ENCODE measurements around the gene FHIP1A.

FHIP1A gene

GRCh38 chr4:151417766-151418376, 8.9 kb downstream of the FHIP1A start:
- Histone ChIP-seq H3K36me3 (ENCODE audit: control insufficient read depth in 1 of 2, insufficient read depth in 2 of 2, low read length in 2 of 2) (no peaks in the 10 kb centered on the region), H3K4me3 (ENCODE audit: low read depth in 1 of 2, low read length in 2 of 2) (no peak overlapping the region), H3K27ac (ENCODE audit: low read depth, low read length) (peak overlapping the region; percentile 46), H3K4me1 (ENCODE audit: control insufficient read depth in 1 of 2, insufficient read depth in 2 of 2, low read length in 2 of 2) (peaks cover 15 to 17% of the 10 kb centered on the region in 2 donors), H3K9ac (ENCODE audit: low read depth in 1 of 2, low read length in 2 of 2) (no peak overlapping the region), H3K27me3 (ENCODE audit: control insufficient read depth in 1 of 2, insufficient read depth in 2 of 2, low read length in 2 of 2) (no peaks in the 10 kb centered on the region), H3K9me3 (ENCODE audit: control insufficient read depth in 1 of 2, low read length in 2 of 2) (no peaks in the 10 kb centered on the region)

- peak overlapping the region in 1 of 2 donors; percentile 2 for H3K4me3 ChIP-seq (ENCODE audit: low read depth in 1 of 2, low read length in 2 of 2)
- no peak overlapping the region for H3K9ac ChIP-seq (ENCODE audit: low read depth in 1 of 2, low read length in 2 of 2)
- H3K27me3 ChIP-seq (ENCODE audit: control insufficient read depth in 1 of 2, insufficient read depth in 2 of 2, low read length in 2 of 2): no peaks in the 10 kb centered on the region
- H3K9me3 ChIP-seq (ENCODE audit: control insufficient read depth in 1 of 2, low read length in 2 of 2): no peaks in the 10 kb centered on the region
- H3K36me3 ChIP-seq (ENCODE audit: control insufficient read depth in 1 of 2, insufficient read depth in 2 of 2, low read length in 2 of 2): no peaks in the 10 kb centered on the region
- H3K4me1 ChIP-seq (ENCODE audit: control insufficient read depth in 1 of 2, insufficient read depth in 2 of 2, low read length in 2 of 2): peaks cover 15 to 19% of the 10 kb centered on the region in 2 donors
- peak overlapping the region; percentile 46 for H3K27ac ChIP-seq (ENCODE audit: low read depth, low read length)
Observed at GRCh38 chr4:151418385-151418784, 9.4 kb downstream of the FHIP1A start.

GRCh38 chr4:151418856-151419255, 9.9 kb downstream of the FHIP1A start:
- Histone ChIP-seq H3K27ac (ENCODE audit: low read depth, low read length) (no peak overlapping the region), H3K27me3 (ENCODE audit: control insufficient read depth in 1 of 2, insufficient read depth in 2 of 2, low read length in 2 of 2) (no peaks in the 10 kb centered on the region), H3K4me1 (ENCODE audit: control insufficient read depth in 1 of 2, insufficient read depth in 2 of 2, low read length in 2 of 2) (peaks cover 15 to 24% of the 10 kb centered on the region in 2 donors), H3K4me3 (ENCODE audit: low read depth in 1 of 2, low read length in 2 of 2) (no peak overlapping the region), H3K9ac (ENCODE audit: low read depth in 1 of 2, low read length in 2 of 2) (no peak overlapping the region), H3K9me3 (ENCODE audit: control insufficient read depth in 1 of 2, low read length in 2 of 2) (no peaks in the 10 kb centered on the region), H3K36me3 (ENCODE audit: control insufficient read depth in 1 of 2, insufficient read depth in 2 of 2, low read length in 2 of 2) (no peaks in the 10 kb centered on the region)

- Histone ChIP-seq H3K9me3 (ENCODE audit: control insufficient read depth in 1 of 2, low read length in 2 of 2) (no peaks in the 10 kb centered on the region), H3K9ac (ENCODE audit: low read depth in 1 of 2, low read length in 2 of 2) (no peak overlapping the region), H3K27me3 (ENCODE audit: control insufficient read depth in 1 of 2, insufficient read depth in 2 of 2, low read length in 2 of 2) (no peaks in the 10 kb centered on the region), H3K36me3 (ENCODE audit: control insufficient read depth in 1 of 2, insufficient read depth in 2 of 2, low read length in 2 of 2) (no peaks in the 10 kb centered on the region), H3K4me1 (ENCODE audit: control insufficient read depth in 1 of 2, insufficient read depth in 2 of 2, low read length in 2 of 2) (peaks cover 15 to 31% of the 10 kb centered on the region in 2 donors), H3K27ac (ENCODE audit: low read depth, low read length) (no peak overlapping the region), H3K4me3 (ENCODE audit: low read depth in 1 of 2, low read length in 2 of 2) (no peak overlapping the region)
Observed at GRCh38 chr4:151420250-151420807, 11.4 kb downstream of the FHIP1A start.

- Histone ChIP-seq H3K27me3 (ENCODE audit: control insufficient read depth in 1 of 2, insufficient read depth in 2 of 2, low read length in 2 of 2) (no peaks in the 10 kb centered on the region), H3K36me3 (ENCODE audit: control insufficient read depth in 1 of 2, insufficient read depth in 2 of 2, low read length in 2 of 2) (no peaks in the 10 kb centered on the region), H3K4me1 (ENCODE audit: control insufficient read depth in 1 of 2, insufficient read depth in 2 of 2, low read length in 2 of 2) (peaks cover 9 to 41% of the 10 kb centered on the region in 2 donors), H3K9me3 (ENCODE audit: control insufficient read depth in 1 of 2, low read length in 2 of 2) (no peaks in the 10 kb centered on the region), H3K4me3 (ENCODE audit: low read depth in 1 of 2, low read length in 2 of 2) (no peak overlapping the region), H3K9ac (ENCODE audit: low read depth in 1 of 2, low read length in 2 of 2) (no peak overlapping the region), H3K27ac (ENCODE audit: low read depth, low read length) (no peak overlapping the region)
Observed at GRCh38 chr4:151422854-151423253, 13.9 kb downstream of the FHIP1A start.

- Histone ChIP-seq H3K27me3 (ENCODE audit: control insufficient read depth in 1 of 2, insufficient read depth in 2 of 2, low read length in 2 of 2) (no peaks in the 10 kb centered on the region), H3K4me1 (ENCODE audit: control insufficient read depth in 1 of 2, insufficient read depth in 2 of 2, low read length in 2 of 2) (peaks cover 0 to 24% of the 10 kb centered on the region in 2 donors), H3K9me3 (ENCODE audit: control insufficient read depth in 1 of 2, low read length in 2 of 2) (no peaks in the 10 kb centered on the region), H3K9ac (ENCODE audit: low read depth in 1 of 2, low read length in 2 of 2) (no peak overlapping the region), H3K36me3 (ENCODE audit: control insufficient read depth in 1 of 2, insufficient read depth in 2 of 2, low read length in 2 of 2) (no peaks in the 10 kb centered on the region), H3K27ac (ENCODE audit: low read depth, low read length) (no peak overlapping the region), H3K4me3 (ENCODE audit: low read depth in 1 of 2, low read length in 2 of 2) (no peak overlapping the region)
Observed at GRCh38 chr4:151426513-151426912, 17.5 kb downstream of the FHIP1A start.

GRCh38 chr4:151427266-151427665, 18.3 kb downstream of the FHIP1A start:
- no peak overlapping the region for H3K27ac ChIP-seq (ENCODE audit: low read depth, low read length)
- H3K4me1 ChIP-seq (ENCODE audit: control insufficient read depth in 1 of 2, insufficient read depth in 2 of 2, low read length in 2 of 2): peaks cover 0 to 26% of the 10 kb centered on the region in 2 donors
- H3K9me3 ChIP-seq (ENCODE audit: control insufficient read depth in 1 of 2, low read length in 2 of 2): no peaks in the 10 kb centered on the region
- no peak overlapping the region for H3K4me3 ChIP-seq (ENCODE audit: low read depth in 1 of 2, low read length in 2 of 2)
- no peaks in the 10 kb centered on the region for H3K36me3 ChIP-seq (ENCODE audit: control insufficient read depth in 1 of 2, insufficient read depth in 2 of 2, low read length in 2 of 2)
- no peak overlapping the region for H3K9ac ChIP-seq (ENCODE audit: low read depth in 1 of 2, low read length in 2 of 2)
- peaks cover 0 to 2% of the 10 kb centered on the region in 2 donors for H3K27me3 ChIP-seq (ENCODE audit: control insufficient read depth in 1 of 2, insufficient read depth in 2 of 2, low read length in 2 of 2)

GRCh38 chr4:151428346-151428745, 19.4 kb downstream of the FHIP1A start:
- Histone ChIP-seq H3K4me3 (ENCODE audit: low read depth in 1 of 2, low read length in 2 of 2) (no peak overlapping the region), H3K9me3 (ENCODE audit: control insufficient read depth in 1 of 2, low read length in 2 of 2) (no peaks in the 10 kb centered on the region), H3K27me3 (ENCODE audit: control insufficient read depth in 1 of 2, insufficient read depth in 2 of 2, low read length in 2 of 2) (peaks cover 0 to 5% of the 10 kb centered on the region in 2 donors), H3K4me1 (ENCODE audit: control insufficient read depth in 1 of 2, insufficient read depth in 2 of 2, low read length in 2 of 2) (peaks cover 0 to 30% of the 10 kb centered on the region in 2 donors), H3K9ac (ENCODE audit: low read depth in 1 of 2, low read length in 2 of 2) (no peak overlapping the region), H3K27ac (ENCODE audit: low read depth, low read length) (no peak overlapping the region), H3K36me3 (ENCODE audit: control insufficient read depth in 1 of 2, insufficient read depth in 2 of 2, low read length in 2 of 2) (no peaks in the 10 kb centered on the region)

GRCh38 chr4:151429957-151430570, 21.1 kb downstream of the FHIP1A start:
- Histone ChIP-seq H3K27ac (ENCODE audit: low read depth, low read length) (no peak overlapping the region), H3K9ac (ENCODE audit: low read depth in 1 of 2, low read length in 2 of 2) (no peak overlapping the region), H3K4me1 (ENCODE audit: control insufficient read depth in 1 of 2, insufficient read depth in 2 of 2, low read length in 2 of 2) (peaks cover 0 to 18% of the 10 kb centered on the region in 2 donors), H3K4me3 (ENCODE audit: low read depth in 1 of 2, low read length in 2 of 2) (no peak overlapping the region), H3K27me3 (ENCODE audit: control insufficient read depth in 1 of 2, insufficient read depth in 2 of 2, low read length in 2 of 2) (peaks cover 0 to 5% of the 10 kb centered on the region in 2 donors), H3K36me3 (ENCODE audit: control insufficient read depth in 1 of 2, insufficient read depth in 2 of 2, low read length in 2 of 2) (no peaks in the 10 kb centered on the region), H3K9me3 (ENCODE audit: control insufficient read depth in 1 of 2, low read length in 2 of 2) (no peaks in the 10 kb centered on the region)

GRCh38 chr4:151430740-151431457, 21.9 kb downstream of the FHIP1A start:
- peaks cover 0 to 5% of the 10 kb centered on the region in 2 donors for H3K27me3 ChIP-seq (ENCODE audit: control insufficient read depth in 1 of 2, insufficient read depth in 2 of 2, low read length in 2 of 2)
- no peaks in the 10 kb centered on the region for H3K36me3 ChIP-seq (ENCODE audit: control insufficient read depth in 1 of 2, insufficient read depth in 2 of 2, low read length in 2 of 2)
- no peaks in the 10 kb centered on the region for H3K9me3 ChIP-seq (ENCODE audit: control insufficient read depth in 1 of 2, low read length in 2 of 2)
- no peak overlapping the region for H3K9ac ChIP-seq (ENCODE audit: low read depth in 1 of 2, low read length in 2 of 2)
- H3K27ac ChIP-seq (ENCODE audit: low read depth, low read length): no peak overlapping the region
- no peak overlapping the region for H3K4me3 ChIP-seq (ENCODE audit: low read depth in 1 of 2, low read length in 2 of 2)
- H3K4me1 ChIP-seq (ENCODE audit: control insufficient read depth in 1 of 2, insufficient read depth in 2 of 2, low read length in 2 of 2): peaks cover 0 to 18% of the 10 kb centered on the region in 2 donors
